ENCODE data around the gene DNAI1.
"Not testable (repeated sequence)": the region's sequence is repeated elsewhere in the genome, so short reads cannot be mapped to it uniquely, and the experiment has no call there.

The DNAI1 gene

DNA sequence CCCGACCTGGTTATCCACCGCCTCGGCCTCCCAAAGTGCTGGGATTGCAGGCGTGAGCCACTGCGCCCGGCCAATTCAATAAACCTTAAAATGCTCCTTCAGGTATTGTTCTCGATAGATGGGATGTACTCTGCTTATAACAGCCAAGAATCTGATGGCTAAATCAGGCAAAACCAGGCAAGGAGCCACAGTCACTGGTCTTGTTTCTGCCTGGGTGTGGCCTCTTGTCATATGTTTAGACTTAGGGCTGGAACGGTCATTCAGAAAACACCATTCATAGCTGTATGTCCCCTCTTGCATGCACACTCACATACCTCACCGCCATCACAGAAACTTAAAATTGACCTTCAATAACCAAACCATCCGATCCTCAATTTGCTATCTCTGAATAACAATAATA lies 8.0 kb upstream of the DNAI1 start:
- DNase-seq (ENCODE audit: low read depth in 3 of 3, low spot score in 1 of 3) = no peak

DNA sequence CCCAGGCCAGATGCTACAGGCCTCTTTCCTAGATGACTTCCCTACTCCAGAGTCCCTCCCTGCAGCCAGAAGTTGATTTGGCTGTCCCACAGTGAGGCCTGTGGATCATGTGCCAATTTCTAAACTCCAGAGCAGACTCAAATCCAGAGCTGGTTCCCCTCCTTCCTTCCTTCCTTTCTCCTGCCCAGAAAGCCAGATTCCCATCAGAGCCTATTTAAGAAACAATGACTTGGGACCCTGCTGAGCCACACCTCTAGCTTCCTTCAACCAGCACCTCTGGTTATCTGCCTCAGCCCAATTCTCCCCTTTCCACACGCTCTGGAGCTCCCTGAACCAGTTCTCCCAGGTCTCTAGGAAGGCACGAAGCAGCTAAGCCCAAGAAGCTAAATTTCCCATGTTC lies 7.5 kb upstream of the DNAI1 start:
- DNase-seq (ENCODE audit: low read depth in 3 of 3, low spot score in 1 of 3) = no peak

DNA sequence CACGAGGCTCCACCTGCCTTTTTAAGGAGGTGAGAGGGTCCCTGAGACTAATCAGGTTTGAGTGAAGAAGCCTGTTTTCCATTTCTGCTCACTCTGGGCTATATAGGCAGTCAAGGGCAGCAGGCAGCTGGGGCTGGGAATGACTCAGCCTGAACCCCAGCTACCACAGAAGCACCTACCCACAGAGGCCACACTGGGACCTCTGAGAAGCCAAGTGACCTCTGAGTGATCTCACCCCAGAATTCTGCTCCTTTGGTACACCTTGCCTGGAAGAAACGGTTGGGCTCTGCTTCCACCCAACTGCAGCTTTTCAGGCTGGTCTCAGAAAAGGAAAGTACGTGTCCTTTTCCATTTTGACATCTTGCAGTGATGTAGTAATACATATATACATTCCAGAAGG lies 7.1 kb upstream of the DNAI1 start:
- DNase-seq (ENCODE audit: low read depth in 3 of 3, low spot score in 1 of 3) = no peak

DNA sequence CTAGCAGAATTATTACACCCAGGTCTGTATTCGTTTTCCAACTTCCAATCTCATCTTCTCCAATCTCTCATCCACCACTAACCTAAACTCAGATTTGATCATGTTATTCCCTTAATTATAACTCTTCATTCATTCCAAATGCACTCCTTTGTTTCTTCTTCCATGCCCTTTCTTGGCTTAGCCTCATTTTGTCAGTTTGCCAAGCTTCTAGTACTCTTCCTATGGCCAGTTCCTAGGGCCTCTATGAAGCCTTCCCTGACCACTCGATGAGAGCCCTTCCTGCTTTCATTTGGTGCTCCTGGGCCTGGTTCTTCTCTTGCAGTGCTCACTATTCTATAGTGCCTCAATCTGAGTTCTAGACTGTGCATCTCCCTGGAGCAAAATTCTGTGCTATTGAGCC lies 6.0 kb upstream of the DNAI1 start:
- DNase-seq (ENCODE audit: low read depth in 3 of 3, low spot score in 1 of 3) = no peak

DNA sequence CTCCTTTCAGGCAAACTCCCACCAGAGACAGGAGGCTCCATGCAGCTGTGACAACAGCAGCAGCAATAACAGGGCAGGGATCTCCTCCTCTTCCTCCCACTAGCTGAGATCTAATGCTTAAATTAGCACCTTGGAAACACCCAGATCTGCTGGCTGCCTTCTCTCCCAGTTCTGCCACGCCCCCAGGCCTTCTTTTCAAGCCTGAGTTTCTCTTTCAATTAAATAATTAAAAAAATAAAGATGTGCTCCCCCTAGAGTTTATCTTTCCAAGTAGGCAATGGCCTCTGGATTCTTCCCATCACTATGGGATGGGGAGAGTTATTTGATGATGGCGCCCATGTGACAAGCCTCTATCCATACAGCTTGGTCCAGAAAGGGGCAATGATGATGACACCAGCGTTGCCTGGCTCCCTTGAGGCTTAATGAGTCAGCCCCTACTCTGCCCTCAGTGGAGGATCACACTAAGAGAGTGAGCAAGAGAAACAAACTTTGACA lies 4.0 kb upstream of the DNAI1 start:
- no peak for DNase-seq (ENCODE audit: low read depth in 3 of 3, low spot score in 1 of 3)

DNA sequence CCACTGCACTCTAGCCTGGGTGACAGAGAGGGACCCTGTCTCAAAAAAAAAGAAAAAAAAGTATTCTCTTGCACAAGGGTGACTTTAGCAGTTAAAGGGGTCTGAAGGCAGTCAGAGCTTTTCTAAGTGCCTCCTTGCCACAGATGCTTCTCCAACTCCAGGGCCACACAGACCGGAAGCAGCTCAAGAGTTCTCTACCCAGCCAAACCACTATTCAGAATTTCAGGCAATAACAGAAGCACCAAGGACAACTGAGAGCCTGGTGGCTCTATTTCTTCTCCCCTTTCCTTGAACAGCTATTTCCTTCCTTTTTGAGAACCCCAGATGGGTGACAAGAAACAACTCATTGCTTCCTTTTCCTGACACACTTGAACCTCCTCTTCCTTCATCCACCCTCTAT lies 2.5 kb upstream of the DNAI1 start:
- no peak for DNase-seq (ENCODE audit: low read depth in 3 of 3, low spot score in 1 of 3)

DNA sequence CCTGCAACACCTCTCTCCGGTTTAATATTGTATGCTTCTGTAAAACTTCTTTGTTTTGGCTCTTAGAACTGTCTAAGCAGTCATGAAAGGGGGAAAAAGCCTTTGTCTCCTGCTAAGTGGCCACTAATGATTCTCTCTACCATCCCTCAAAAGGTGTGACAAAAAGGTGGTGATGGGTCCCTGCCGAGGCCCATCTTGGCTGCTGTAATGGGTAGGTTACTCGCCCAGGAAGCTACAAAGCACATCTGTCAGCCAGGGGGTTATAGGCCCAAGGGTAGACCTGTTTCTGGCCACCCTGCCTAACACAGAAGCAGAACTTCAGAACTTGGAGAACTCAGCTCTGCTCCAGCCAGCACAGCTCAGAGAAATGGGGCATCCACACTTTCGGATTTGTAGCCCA lies 1.9 kb upstream of the DNAI1 start:
- no peak for DNase-seq (ENCODE audit: low read depth in 3 of 3, low spot score in 1 of 3)

DNA sequence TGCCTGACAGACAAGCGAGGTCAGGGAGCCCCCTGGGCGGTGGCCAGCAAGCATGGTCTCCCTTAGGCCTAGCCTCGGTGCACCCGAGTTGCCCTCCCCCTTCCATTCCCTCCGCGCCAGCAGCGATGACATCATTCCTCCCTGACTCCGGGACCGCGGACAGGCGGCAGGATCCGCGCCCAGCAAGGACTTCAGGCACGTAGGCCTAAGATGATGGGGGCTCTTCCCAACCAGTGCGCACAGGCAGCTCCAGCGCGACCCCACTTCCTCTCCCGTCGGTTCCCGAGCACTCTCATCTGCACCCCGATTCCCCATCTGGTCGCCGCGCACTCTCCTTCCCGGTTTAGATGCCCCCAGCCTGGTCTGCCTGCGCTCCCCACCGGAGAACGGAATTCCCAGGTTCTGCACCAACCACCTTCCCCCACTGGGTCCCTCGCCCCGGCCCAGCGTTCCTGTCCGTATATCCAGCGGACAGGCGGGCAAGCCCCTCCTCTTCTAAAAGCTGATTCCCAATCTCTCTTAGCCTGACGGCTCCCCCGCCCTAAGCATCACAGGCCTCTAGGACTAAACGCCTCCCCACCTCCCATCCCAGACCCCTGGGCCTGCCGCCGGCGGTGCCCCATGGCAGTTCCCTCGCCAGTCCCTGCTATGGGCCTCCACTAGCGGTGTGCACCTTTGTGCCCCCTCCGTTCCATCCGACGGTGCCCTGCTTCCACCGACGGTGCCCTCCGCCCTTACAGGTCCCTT lies 1.2 kb upstream of the DNAI1 start:
- DNase-seq (ENCODE audit: low read depth in 3 of 3, low spot score in 1 of 3) = peak in 1 of 3 donors; percentile 4

DNA sequence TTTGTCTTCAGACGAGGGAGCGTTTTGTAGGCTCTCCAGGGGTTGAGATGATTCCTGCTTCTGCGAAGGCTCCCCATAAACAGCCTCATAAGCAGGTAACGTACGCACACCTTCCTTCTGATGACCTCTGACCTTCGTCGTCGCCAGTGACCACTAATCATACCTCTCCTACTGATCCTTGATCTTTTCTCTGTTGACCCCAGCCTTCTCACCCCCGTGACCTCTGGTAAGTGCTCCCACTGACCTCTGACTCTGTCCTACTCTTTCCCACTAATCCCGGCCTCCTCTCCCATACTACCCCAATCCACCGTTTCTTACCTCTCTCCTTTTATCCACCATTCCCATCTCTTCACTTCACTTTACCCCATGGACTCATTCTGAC lies 345 bp downstream of the DNAI1 start:
- DNase-seq (ENCODE audit: low read depth in 3 of 3, low spot score in 1 of 3) = no peak

DNA sequence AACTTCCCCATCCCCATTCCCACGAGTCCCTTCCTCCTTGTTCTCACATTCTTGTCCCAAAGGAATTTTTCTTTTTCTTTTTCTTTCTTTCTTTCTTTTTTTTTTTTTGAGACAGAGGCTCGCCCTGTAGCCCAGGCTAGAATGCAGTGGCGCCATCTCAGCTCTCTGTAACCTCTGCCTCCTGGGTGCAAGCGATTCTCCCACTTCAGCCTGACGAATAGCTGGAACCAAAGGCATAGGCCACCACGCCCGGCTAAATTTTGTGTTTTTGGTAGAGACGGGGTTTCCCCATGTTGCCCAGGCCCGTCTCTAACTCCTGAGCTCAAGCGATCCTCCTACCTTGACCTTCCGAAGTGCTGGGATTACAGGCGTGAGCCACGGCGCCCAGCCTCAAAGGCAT lies 751 bp downstream of the DNAI1 start:
- DNase-seq (ENCODE audit: low read depth in 3 of 3, low spot score in 1 of 3) = no peak

DNA sequence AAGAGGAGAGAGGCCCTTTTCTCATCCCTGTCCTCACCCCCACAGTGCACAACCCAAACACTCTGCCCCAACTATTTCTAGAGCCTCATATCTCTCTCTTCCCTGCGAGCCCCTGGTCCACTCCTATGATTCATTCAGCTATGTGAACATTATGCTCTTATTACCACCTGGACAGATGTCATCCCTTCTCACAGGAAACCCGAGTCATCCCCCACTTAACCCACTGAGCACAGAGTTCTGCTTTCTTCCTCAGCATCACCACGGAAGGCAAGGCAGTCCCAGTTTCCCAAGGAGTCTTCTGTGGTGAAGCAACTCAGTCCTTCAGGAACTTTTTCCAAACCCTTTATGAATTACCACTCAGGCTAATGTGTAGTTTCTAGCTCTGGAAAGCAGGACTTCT lies 1.3 kb downstream of the DNAI1 start:
- no peak for DNase-seq (ENCODE audit: low read depth in 3 of 3, low spot score in 1 of 3)

DNA sequence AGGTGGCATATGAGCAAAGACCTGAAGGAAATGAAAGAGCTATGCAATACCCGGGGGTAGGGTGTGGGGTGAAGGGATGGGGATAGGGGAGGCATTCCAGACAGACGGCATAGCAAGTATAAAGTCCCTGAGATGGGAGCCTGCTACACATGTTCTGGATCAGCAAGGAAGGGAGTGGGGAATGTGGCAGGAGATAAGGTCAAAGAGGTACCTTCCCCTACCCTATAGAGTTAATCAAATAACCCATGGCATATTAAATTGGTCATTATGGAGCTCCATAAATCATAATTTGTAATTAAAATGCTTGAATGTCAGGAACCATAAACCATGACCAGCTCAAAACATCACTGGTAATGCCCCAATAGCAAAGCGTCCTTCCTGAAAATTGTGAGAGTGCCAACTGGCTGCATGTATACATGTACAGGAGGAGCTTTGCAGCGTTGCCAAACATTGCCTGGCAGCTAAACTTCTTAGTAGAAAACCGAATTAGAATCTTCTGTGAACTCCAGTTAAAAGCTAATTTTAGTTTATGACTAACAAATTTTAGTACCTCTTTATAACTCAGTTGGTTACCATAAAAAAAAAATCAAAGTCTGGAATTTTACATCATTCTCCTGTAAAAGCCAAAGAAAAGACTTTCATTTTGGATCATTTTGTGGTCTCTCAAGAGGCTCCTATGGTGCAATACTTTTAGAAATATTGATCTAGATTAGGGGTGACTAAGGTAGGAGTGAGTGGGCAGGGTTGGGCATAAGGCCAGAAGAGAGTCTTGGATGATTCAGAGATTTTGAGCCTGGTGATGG lies 4.7 kb downstream of the DNAI1 start:
- peak in 1 of 3 donors; percentile 6 for DNase-seq (ENCODE audit: low read depth in 3 of 3, low spot score in 1 of 3)

DNA sequence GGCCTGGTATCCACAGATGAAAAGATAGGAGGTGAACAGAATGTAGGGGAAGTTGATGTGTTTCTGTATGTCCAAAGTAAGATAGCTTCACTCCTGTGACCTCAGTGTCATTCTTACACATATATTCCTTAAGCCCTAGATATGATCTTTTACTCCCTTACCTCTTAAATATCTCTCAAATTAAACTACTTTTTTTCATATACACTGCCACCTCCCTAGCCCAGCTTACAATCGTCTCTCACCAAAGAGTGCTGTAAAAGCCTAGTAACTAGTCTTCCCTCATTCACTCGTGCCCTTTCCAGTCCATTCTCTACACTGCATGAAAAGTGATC lies 5.3 kb downstream of the DNAI1 start:
- DNase-seq (ENCODE audit: low read depth in 3 of 3, low spot score in 1 of 3) = no peak

DNA sequence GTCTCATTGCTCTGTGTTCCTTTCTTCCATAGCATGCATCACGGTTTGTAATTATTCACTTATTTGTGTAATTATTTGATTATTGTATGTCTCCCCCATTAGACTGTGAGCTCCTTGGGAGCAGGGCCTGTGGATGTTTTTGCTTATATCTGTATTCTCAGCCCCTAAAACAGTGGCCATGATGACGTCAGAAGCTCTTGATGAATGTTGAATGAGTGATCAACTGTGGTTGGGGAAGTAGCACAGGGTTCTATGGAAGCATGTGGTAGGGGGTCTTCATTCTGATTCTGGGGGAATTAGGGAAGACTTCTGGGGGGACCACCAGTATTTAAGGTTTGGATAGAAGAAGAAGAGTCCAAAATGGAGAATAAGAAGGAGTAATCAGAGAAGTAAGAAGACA lies 6.0 kb downstream of the DNAI1 start:
- DNase-seq (ENCODE audit: low read depth in 3 of 3, low spot score in 1 of 3) = no peak

DNA sequence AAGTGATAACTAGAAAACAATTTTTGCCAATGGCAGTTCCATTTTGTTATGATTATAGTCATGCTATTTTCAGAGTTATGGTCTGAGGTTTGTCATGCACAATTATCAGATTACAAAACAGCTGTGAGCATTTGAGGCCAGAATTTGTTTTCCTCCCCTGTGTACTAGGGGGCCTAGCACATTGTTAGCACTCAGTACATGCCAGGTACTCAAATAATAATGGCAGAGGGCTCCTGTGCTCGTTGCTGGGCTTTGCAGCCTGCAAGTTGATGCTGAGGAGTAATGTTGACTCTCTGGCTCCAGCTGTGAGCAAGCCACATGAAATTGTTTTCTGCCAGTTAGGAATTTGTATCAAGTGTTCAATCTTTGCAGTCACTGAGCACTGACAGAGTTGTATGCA lies 6.9 kb downstream of the DNAI1 start:
- DNase-seq (ENCODE audit: low read depth in 3 of 3, low spot score in 1 of 3) = no peak

DNA sequence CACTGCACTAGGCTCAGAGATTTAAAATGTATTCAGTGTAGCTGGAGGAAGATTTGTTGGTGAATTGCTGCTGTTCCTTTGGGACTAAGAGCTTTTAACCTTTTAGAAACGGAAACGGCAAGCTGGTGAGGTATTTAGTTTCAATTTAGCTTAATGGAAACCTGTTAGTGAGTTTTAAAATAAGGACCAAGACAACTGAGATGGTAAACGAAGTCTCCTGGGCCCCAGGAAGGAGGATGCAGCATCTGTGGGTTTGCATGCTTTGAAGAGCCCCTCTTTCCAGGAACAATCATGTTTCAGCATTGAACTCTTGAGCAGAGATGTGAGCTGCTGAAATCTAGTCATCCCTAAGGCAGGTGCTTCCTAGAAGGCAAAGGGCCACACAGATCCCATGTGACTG lies 16.5 kb downstream of the DNAI1 start:
- DNase-seq (ENCODE audit: low read depth in 3 of 3, low spot score in 1 of 3) = no peak

DNA sequence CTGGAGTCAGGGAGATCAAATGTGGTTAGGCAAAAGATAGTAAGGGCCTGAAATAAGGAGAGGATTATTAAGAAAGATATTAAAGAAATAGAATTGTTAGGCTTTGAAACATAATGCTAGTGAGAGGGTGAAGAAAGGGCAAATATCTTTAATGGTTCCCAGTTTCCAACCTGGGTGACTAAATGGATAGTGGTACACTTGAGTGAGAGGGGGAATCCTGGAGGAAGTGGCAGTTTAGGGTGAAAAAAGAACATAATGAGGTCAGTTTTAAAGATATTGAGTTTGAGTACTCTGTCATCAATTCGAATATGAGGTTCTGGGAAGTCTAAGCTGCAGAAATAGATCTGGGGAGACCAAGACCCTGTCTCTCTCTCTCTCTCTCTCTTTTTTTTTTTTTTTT lies 18.9 kb downstream of the DNAI1 start:
- no peak for DNase-seq (ENCODE audit: low read depth in 3 of 3, low spot score in 1 of 3)

DNA sequence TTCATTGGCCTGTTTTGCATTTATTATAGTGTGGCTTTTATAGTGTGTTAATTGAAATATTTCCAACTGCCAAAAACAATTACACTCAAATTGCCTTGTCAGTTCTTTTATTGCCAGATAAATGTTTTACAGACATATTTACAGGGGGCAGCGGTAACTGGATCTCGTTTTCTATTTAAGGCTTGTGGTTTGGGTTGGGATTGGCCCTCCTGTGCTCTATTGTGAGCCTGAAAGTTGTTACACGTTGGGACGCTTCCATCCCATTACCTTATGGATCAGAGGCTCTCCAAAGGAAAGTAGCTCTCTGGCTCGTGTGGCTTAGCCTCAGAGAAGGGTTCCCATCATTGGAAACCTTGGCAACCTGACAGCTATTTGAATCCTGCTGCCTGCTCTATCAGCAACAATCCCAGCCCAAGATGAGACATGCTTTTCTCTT lies 20.8 kb downstream of the DNAI1 start:
- DNase-seq (ENCODE audit: low read depth in 3 of 3, low spot score in 1 of 3) = no peak

DNA sequence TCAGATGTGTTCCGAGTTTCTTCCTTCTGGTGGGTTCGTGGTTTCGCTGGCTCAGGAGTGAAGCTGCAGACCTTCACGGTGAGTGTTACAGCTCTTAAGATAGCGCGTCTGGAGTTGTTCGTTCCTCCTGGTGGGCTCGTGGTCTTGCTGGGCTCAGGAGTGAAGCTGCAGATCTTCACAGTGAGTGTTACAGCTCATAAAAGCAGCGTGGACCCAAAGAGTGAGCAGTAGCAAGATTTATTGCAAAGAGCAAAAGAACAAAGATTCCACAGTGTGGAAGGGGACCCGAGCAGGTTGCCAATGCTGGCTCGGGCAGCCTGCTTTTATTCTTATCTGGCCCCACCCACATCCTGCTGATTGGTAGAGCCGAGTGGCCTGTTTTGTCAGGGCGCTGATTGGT lies 23.0 kb downstream of the DNAI1 start:
- not testable (repeated sequence) for DNase-seq (ENCODE audit: low read depth in 3 of 3, low spot score in 1 of 3)

DNA sequence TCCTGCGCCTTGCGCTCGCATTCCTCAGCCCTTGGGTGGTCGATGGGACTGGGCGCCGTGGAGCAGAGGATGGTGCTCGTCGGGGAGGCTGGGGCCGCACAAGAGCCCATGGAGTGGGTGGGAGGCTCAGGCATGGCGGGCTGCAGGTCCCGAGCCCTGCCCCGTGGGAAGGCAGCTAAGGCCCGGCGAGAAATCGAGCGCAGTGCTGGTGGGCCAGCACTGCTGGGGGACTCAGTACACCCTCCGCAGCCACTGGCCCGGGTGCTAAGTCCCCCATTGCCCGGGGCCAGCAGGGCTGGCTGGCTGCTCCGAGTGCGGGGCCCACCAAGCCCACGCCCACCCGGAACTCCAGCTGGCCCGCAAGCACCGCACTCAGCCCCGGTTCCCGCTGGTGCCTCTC lies 24.1 kb downstream of the DNAI1 start:
- DNase-seq (ENCODE audit: low read depth in 3 of 3, low spot score in 1 of 3) = not testable (repeated sequence)

DNA sequence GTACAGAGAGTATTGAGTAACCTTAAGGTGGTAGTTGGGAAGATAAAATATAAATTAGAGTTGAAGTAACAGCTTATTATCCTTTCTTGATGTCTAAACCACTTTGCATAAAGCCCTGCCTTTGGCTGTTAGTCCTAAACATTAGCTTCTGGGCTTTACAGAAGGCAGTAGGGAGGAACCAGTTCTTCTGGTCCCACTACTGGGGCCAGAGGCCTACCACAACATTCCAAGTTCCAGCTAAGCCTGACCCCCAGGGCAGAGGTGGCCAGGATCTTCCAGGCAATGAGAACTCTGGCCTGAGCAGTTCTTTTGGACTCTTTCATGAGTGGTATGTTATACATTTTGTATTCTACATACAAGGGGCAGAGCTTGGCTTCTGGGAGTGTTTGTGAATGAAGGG lies 26.1 kb downstream of the DNAI1 start:
- DNase-seq (ENCODE audit: low read depth in 3 of 3, low spot score in 1 of 3) = no peak

DNA sequence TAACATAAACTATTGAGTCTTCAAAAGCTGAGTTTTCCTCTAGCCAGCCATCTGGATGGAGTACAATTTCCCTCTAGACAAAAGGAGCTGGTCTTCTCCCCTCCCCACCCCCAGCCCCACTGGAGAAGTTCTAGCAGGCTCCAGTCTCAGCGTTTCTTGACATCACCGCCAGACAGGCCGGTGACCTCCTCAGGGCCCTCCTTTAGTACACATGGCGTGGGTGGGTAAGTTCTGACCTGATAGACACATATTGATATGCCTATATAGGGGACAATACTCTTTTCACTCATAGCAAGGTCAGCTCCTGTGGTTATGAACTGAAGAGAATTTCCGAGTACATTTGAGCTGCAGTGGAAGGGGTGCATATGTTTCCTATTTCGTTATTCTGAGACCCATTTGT lies 27.2 kb downstream of the DNAI1 start:
- DNase-seq (ENCODE audit: low read depth in 3 of 3, low spot score in 1 of 3) = no peak

DNA sequence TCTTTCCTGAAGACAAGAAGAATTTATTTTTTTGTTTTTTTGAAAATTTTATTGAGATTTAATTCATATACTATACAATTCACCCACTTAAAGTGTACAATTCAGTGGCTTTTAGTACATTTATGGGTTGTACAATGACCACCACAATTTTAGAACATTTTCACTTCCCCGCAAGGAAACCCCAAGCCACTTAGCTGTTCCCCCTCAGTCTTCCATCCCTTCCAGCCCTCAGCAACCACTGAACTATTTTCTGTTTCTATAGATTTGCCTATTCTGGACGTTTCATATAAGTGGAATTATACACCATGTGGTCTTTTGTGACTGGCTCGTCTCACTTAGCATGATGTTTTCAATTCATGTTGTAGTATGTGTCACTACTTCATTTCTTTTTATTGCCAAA lies 28.0 kb downstream of the DNAI1 start:
- DNase-seq (ENCODE audit: low read depth in 3 of 3, low spot score in 1 of 3) = no peak
